ENCODE measurements around the gene CUEDC1. TPM values are rescaled to one million over a fixed set of nuclear protein-coding genes. Genes with fewer than 3 reads are reported as not detected.
A peak's percentile ranks its signal among the peaks of the same experiment; 100 is the strongest.

The CUEDC1 gene
- total and polyA plus RNA-seq, 2 experiments from 2014 or later = 11.6 to 23.3 TPM

DNA sequence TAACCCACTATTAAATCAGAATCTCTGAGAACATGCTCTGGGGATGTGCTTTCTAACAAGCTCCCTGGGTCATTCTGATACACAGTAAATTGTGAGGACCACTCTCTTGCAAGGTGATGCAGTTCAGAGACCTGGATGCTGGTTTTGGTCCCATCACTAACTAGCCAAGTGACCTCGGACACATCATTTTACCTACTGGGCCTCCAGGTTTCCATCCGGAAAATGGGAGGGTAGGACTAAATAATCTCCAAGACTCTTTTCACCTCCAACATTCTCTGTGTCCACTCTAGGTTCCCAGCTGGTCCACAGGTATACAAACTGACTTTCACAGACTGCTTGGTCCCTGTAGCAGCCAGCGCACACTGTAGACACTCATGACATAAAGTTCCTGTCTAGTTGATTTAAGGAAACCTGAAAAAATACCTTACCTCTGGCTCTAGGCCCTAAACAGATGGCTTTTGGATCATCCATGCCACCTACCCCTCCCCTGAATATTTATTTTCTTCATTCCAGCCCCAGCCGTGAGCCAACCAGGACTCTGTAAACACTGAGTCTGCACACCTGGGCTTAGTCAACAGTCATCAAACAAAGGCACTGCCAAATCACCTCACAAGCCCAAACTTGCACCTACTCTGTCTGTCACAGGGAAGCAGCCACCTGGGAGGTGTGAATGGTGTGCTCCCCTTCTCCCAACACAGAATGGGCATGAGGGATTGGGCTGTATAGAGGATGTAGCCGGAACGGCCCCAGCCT, 54.0 kb downstream of the CUEDC1 start:
- Histone ChIP-seq H3K9me3 (ENCODE audit: low read depth) (no peaks in the 10 kb centered on the region), H3K4me1 (ENCODE audit: insufficient read depth) (peaks cover 58% of the 10 kb centered on the region), H3K27me3 (no peaks in the 10 kb centered on the region), H3K79me2 (peaks cover 45% of the 10 kb centered on the region), H2AFZ (no peak overlapping the region), H4K20me1 (ENCODE audit: insufficient read depth, poor library complexity, severe bottlenecking) (no peaks in the 10 kb centered on the region), H3K27ac (peak overlapping the region; percentile 8), H3K9me2 (replicated peaks; ENCODE audit: insufficient read depth) (no peaks in the 10 kb centered on the region), H3K4me2 (no peak overlapping the region), H3K4me3 (no peak overlapping the region), H3K36me3 (replicated peaks; ENCODE audit: insufficient read depth, low read depth) (no peaks in the 10 kb centered on the region)
- TF ChIP-seq, protein P1, sequence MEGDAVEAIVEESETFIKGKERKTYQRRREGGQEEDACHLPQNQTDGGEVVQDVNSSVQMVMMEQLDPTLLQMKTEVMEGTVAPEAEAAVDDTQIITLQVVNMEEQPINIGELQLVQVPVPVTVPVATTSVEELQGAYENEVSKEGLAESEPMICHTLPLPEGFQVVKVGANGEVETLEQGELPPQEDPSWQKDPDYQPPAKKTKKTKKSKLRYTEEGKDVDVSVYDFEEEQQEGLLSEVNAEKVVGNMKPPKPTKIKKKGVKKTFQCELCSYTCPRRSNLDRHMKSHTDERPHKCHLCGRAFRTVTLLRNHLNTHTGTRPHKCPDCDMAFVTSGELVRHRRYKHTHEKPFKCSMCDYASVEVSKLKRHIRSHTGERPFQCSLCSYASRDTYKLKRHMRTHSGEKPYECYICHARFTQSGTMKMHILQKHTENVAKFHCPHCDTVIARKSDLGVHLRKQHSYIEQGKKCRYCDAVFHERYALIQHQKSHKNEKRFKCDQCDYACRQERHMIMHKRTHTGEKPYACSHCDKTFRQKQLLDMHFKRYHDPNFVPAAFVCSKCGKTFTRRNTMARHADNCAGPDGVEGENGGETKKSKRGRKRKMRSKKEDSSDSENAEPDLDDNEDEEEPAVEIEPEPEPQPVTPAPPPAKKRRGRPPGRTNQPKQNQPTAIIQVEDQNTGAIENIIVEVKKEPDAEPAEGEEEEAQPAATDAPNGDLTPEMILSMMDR (IDR thresholded peaks at IDR 0.05; ENCODE audit: poor library complexity) = no peak
- TF ChIP-seq EZH2 (IDR thresholded peaks at IDR 0.05; ENCODE audit: borderline replicate concordance) = no peak
- no peak for TF ChIP-seq EZH2phosphoT487 (IDR thresholded peaks at IDR 0.05; ENCODE audit: low read depth, severe bottlenecking, unreplicated experiment)
- DNase-seq (ENCODE audit: low spot score) = no peak
- WGBS (ENCODE audit: low lambda C conversion rate, missing lambda C conversion rate) = 70% methylated on average over 6 of the region's 6 CpGs

DNA sequence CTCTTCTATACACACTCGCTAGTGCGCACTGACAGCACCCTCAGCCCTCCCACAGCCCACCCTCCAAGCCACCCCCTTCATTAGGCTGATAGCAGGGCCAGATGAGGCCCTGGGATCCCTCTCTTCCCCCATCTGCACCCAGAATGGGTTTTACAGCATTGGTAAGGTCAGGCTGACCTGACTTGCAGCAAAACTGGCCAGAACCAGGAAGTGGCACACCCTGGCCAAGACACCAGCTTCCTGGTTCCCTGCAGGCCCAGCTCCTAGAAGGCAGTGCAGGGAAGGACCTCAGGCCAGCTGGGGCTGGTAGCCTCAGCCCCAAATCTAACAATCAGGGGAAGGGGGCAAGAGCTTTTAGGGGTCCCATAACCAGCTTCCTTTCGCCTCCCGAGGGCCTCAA, 55.4 kb downstream of the CUEDC1 start:
- no peaks in the 10 kb centered on the region for H3K9me3 ChIP-seq (ENCODE audit: low read depth)
- no peaks in the 10 kb centered on the region for H3K27me3 ChIP-seq
- H3K27ac ChIP-seq = peak overlapping the region; percentile 71
- peaks cover 38% of the 10 kb centered on the region for H3K79me2 ChIP-seq
- no peak overlapping the region for H3K4me2 ChIP-seq
- no peak overlapping the region for H2AFZ ChIP-seq
- WGBS (ENCODE audit: low lambda C conversion rate, missing lambda C conversion rate) = 92% methylated on average over 3 of the region's 4 CpGs
- H4K20me1 ChIP-seq (ENCODE audit: insufficient read depth, poor library complexity, severe bottlenecking) = no peaks in the 10 kb centered on the region
- DNase-seq (ENCODE audit: low spot score) = no peak
- H3K36me3 ChIP-seq (replicated peaks; ENCODE audit: insufficient read depth, low read depth) = no peaks in the 10 kb centered on the region
- H3K4me3 ChIP-seq = no peak overlapping the region
- H3K4me1 ChIP-seq (ENCODE audit: insufficient read depth) = peaks cover 49% of the 10 kb centered on the region
- TF ChIP-seq EZH2 (IDR thresholded peaks at IDR 0.05; ENCODE audit: borderline replicate concordance) (no peak), EZH2phosphoT487 (IDR thresholded peaks at IDR 0.05; ENCODE audit: low read depth, severe bottlenecking, unreplicated experiment) (no peak)
- TF ChIP-seq, protein P1 (IDR thresholded peaks at IDR 0.05; ENCODE audit: poor library complexity) = no peak
- no peaks in the 10 kb centered on the region for H3K9me2 ChIP-seq (replicated peaks; ENCODE audit: insufficient read depth)

DNA sequence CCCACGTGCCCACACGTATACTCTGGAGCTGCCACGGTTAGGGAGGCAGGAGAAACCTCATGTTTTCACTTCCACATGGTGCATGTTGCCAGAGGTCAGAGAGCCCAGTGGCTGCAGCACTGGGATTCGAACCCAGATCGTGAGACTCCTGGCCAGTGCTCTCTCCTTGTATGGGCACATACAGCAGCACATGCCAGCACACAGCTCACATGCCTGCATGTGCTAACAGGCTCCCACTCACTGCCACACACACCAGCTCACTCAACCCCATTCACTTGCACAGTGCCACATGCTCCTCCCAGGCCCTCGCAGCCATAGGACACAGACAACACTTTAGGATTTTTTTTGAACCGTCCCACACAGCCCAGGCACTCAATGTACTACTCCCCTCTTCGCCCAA, 55.8 kb downstream of the CUEDC1 start:
- WGBS (ENCODE audit: low lambda C conversion rate, missing lambda C conversion rate) = 74% methylated on average over 8 of the region's 8 CpGs
- Histone ChIP-seq H2AFZ (no peak overlapping the region), H3K4me2 (no peak overlapping the region), H3K27ac (peak overlapping the region; percentile 71), H3K9me3 (ENCODE audit: low read depth) (no peaks in the 10 kb centered on the region), H3K4me1 (ENCODE audit: insufficient read depth) (peaks cover 44% of the 10 kb centered on the region), H3K36me3 (replicated peaks; ENCODE audit: insufficient read depth, low read depth) (no peaks in the 10 kb centered on the region), H3K9me2 (replicated peaks; ENCODE audit: insufficient read depth) (no peaks in the 10 kb centered on the region), H3K27me3 (no peaks in the 10 kb centered on the region), H3K79me2 (peaks cover 39% of the 10 kb centered on the region), H3K4me3 (no peak overlapping the region), H4K20me1 (ENCODE audit: insufficient read depth, poor library complexity, severe bottlenecking) (no peaks in the 10 kb centered on the region)
- TF ChIP-seq EZH2 (IDR thresholded peaks at IDR 0.05; ENCODE audit: borderline replicate concordance) (no peak), EZH2phosphoT487 (IDR thresholded peaks at IDR 0.05; ENCODE audit: low read depth, severe bottlenecking, unreplicated experiment) (no peak)
- TF ChIP-seq, protein P1 (IDR thresholded peaks at IDR 0.05; ENCODE audit: poor library complexity) = no peak
- no peak for DNase-seq (ENCODE audit: low spot score)

Data from hepatocyte (in vitro differentiated cells).